OCI-LY3 (cell line): ENCODE measurements around the gene FBXO47.

Source experiments
- EZH2phosphoT487 ChIP-seq: fragments of 200-600 bp; shearing (Covaris generic); IDR thresholded peaks from 2 replicates; pipeline ENCODE4 v1.6.1; 2018; ENCODE audit warnings: antibody characterized with exemption, mixed run types, low read depth
- TF ChIP-seq, protein P1 (sequence below): fragments of 200-600, 300-600 bp; sonication (generic); IDR thresholded peaks from 2 replicates; pipeline ENCODE4 v1.5.1; 2014; ENCODE audit warnings: antibody characterized with exemption, low read length, low read depth

DNA sequence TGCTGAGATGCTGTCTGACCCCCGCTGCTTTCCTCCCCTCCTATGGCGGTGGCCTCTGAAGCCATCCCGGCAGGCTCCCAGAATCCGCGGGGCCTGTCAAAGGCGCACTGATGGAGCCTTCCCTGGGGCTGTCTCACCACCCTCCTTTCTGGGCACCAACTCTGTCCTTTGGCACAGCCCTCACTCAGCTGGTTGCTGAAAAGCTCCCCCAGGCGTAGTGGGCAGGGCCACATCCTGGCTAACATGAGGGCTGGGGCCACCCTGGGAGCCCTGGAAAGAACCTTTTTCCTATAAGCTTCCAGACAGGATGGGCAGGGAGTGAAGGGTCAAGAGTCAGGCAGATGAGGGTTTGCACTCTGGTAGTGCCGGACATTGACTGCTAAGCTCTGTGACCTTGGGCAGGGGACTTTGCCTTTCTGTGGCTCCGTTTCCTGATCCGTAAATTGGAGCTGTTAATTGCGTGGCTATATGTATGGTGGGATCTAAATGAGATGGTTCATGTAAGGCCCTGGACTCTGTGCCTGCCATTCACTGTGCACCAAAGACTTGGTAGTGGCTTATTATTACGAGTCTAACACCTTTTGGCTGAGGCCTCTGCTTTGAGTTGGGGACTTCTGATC, 69.4 kb downstream of the FBXO47 start:
- TF ChIP-seq, protein P1, sequence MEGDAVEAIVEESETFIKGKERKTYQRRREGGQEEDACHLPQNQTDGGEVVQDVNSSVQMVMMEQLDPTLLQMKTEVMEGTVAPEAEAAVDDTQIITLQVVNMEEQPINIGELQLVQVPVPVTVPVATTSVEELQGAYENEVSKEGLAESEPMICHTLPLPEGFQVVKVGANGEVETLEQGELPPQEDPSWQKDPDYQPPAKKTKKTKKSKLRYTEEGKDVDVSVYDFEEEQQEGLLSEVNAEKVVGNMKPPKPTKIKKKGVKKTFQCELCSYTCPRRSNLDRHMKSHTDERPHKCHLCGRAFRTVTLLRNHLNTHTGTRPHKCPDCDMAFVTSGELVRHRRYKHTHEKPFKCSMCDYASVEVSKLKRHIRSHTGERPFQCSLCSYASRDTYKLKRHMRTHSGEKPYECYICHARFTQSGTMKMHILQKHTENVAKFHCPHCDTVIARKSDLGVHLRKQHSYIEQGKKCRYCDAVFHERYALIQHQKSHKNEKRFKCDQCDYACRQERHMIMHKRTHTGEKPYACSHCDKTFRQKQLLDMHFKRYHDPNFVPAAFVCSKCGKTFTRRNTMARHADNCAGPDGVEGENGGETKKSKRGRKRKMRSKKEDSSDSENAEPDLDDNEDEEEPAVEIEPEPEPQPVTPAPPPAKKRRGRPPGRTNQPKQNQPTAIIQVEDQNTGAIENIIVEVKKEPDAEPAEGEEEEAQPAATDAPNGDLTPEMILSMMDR: no peak
- TF ChIP-seq EZH2phosphoT487: no peak
